ENCODE results near the gene NAALADL2.
"Not testable (repeated sequence)": the region's sequence is repeated elsewhere in the genome, so short reads cannot be mapped to it uniquely, and the experiment has no call there.

The NAALADL2 gene

DNA sequence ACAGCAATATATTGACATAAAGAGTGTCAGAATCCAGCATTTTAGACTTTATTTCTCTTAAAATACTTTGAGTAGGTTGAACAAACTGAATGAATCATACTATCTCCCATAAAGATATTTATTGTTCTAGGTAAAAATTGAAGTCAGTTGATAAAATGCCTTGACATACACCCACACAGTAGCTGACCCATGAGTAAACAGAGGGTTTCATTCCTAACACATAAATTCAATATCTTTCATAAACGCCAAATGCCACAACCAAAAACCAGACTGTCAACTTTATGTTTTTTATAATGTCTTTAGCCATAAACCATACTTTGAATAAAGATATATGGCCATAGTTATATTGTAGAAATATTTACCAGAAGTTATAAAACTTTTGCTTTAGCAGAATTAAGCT, 742.4 kb downstream of the NAALADL2 start:
- in situ Hi-C loops (cut with HindIII; ENCODE audit: low sequenced_read_pairs), result no loop called here
- DNase-seq (ENCODE audit: low read depth), result no peak
- TF ChIP-seq, protein P1, sequence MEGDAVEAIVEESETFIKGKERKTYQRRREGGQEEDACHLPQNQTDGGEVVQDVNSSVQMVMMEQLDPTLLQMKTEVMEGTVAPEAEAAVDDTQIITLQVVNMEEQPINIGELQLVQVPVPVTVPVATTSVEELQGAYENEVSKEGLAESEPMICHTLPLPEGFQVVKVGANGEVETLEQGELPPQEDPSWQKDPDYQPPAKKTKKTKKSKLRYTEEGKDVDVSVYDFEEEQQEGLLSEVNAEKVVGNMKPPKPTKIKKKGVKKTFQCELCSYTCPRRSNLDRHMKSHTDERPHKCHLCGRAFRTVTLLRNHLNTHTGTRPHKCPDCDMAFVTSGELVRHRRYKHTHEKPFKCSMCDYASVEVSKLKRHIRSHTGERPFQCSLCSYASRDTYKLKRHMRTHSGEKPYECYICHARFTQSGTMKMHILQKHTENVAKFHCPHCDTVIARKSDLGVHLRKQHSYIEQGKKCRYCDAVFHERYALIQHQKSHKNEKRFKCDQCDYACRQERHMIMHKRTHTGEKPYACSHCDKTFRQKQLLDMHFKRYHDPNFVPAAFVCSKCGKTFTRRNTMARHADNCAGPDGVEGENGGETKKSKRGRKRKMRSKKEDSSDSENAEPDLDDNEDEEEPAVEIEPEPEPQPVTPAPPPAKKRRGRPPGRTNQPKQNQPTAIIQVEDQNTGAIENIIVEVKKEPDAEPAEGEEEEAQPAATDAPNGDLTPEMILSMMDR (IDR thresholded peaks at IDR 0.05; ENCODE audit: low read depth, low read length, missing control alignments), result no peak
- H3K4me3 ChIP-seq (ENCODE audit: low read depth, low read length), result no peak overlapping the region

DNA sequence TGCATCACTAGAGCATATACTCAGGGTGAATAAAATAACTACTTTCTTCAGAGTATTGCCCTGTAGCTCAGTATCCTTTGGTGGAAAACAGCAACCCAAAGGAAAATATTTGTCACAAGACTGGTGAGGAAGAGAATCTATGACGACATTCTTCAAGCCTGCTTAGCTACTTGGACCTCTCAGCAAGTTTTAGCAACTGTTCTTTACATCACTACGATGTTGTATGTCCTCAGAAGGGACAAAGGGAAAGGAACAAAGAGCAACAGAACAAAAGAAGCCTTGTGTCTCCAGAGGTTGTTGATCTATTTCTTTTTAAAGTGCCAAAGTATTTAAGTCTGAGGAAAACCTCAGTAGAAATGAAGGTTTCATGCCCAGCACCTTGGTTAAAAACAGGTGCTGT, 746.7 kb downstream of the NAALADL2 start:
- no peak overlapping the region for H3K4me3 ChIP-seq (ENCODE audit: low read depth, low read length)
- TF ChIP-seq, protein P1 (IDR thresholded peaks at IDR 0.05; ENCODE audit: low read depth, low read length, missing control alignments), result no peak
- in situ Hi-C loops (cut with HindIII; ENCODE audit: low sequenced_read_pairs), result no loop called here
- no peak for DNase-seq (ENCODE audit: low read depth)

DNA sequence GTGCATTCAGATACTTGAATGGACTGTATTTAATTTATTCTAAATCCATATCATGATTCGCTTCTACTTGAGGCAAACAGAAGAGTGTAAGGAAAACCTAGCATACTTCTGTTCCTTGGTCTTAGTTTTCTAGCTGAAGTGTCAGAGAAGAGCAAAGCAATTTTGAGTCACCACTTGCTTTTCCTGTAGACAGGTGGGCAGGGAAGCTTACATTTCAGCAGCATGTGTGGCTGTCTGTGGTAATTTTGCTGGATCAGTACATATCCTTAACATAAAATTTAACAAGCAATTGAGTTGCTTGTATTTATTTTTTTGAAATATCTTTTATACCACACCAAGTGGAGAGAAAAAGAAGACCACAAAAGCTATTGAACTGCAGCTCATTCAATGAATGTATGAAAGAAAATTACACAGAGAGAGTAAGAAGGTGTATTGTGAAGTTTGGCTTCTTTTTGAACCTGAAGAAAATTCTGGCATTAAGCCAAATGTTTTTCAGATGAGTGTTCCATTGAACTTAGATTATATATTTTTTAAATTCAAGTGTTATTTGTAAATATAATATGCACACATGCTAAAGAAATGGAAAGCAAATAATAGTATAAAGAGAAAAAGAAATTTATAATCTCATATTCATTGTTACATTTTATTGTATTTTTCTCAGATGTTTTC, 747.6 kb downstream of the NAALADL2 start:
- TF ChIP-seq, protein P1 (IDR thresholded peaks at IDR 0.05; ENCODE audit: low read depth, low read length, missing control alignments), result no peak
- no peak for DNase-seq (ENCODE audit: low read depth)
- in situ Hi-C loops (cut with HindIII; ENCODE audit: low sequenced_read_pairs), result no loop called here
- no peak overlapping the region for H3K4me3 ChIP-seq (ENCODE audit: low read depth, low read length)

DNA sequence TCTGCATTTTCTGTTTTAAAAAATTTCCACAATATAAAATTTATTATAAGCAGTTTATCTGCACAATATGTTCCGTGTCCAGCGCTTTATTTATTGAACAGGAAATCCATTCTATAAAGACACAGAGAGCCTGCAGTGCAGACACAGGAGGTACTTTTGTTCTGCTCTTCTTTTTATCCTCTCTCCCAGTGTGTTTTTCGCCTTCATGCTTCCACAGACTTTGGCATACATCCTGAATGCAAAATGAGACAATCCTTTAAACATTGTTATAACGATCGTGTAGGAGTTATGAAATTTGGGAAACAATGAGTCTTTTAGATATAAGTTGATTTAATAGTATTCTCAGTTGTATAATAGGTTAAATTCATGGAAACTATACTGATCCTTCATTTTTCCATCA, 749.2 kb downstream of the NAALADL2 start:
- no peak overlapping the region for H3K4me3 ChIP-seq (ENCODE audit: low read depth, low read length)
- in situ Hi-C loops (cut with HindIII; ENCODE audit: low sequenced_read_pairs), result no loop called here
- DNase-seq (ENCODE audit: low read depth), result no peak
- TF ChIP-seq, protein P1 (IDR thresholded peaks at IDR 0.05; ENCODE audit: low read depth, low read length, missing control alignments), result no peak

DNA sequence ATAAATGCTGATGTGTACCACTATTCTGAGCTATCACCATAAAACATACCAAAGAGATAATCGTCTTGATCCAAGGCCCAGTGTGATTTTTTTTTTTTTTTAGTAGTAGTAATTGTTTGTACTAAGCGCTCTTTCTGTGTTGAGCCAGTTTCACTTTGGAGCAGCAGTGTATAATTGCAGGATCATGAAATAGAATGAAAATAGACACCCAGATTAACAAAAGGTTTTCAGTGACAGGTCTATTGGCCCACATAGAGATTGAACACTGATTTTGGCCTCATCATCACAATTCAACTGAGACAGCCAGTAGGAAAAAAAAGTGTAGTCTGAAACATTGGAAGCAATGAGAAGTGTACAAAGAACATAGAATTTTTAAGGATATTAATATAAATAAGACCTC, 749.8 kb downstream of the NAALADL2 start:
- no peak for DNase-seq (ENCODE audit: low read depth)
- no peak overlapping the region for H3K4me3 ChIP-seq (ENCODE audit: low read depth, low read length)
- TF ChIP-seq, protein P1 (IDR thresholded peaks at IDR 0.05; ENCODE audit: low read depth, low read length, missing control alignments), result no peak
- in situ Hi-C loops (cut with HindIII; ENCODE audit: low sequenced_read_pairs), result no loop called here

DNA sequence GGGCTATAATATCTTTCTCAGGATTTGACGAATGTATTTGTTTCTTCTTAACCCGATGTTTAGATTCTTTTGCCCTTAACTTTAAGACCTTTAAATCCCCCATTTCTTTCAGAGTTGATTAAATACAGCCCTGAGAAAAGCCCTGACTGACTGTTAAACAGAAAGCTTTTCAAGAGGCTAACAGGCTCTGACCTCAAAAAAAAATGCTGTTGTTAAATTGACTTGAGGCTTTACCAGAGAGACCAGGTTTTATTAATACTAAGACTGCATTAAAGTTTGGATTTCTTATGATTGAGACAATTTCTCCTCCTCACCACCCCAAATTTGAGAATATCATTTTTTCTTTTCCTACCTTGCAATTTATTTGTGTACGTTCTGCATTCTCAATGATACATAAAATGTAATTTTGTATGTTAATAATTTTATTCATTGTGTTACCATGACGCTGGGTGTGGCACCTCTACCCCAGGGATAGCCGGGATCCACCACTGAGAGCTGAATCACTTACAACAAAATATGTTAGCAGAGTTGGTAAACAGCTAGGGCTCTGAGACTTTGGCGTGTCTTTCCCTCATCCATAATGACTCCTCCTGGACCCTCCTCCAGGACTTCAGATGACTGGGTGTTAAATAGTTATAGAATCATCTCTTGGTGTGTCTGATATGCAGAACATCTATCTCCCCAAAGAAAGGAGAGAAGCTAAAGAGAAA, 753.5 kb downstream of the NAALADL2 start:
- TF ChIP-seq, protein P1 (IDR thresholded peaks at IDR 0.05; ENCODE audit: low read depth, low read length, missing control alignments), result no peak
- no peak overlapping the region for H3K4me3 ChIP-seq (ENCODE audit: low read depth, low read length)
- no peak for DNase-seq (ENCODE audit: low read depth)
- in situ Hi-C loops (cut with HindIII; ENCODE audit: low sequenced_read_pairs), result no loop called here

DNA sequence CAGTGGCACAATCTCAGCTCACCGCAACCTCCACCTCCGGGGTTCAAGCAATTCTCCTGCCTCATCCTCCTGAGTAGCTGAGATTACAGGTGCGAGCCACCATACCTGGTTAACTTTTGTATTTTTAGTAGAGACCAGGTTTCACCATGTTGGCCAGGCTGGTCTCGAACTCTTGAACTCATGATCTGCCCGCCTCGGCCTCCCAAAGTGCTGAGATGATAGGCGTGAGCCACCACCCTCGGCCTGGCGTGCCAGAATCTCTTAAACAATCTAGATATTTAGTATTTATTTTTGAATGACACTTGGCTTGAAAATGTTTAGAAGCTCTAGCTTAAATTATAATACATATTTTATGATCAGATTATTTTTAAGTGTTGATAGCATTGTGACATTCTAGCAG, 755.0 kb downstream of the NAALADL2 start:
- H3K4me3 ChIP-seq (ENCODE audit: low read depth, low read length); DNase-seq (ENCODE audit: low read depth); in situ Hi-C loops (cut with HindIII; ENCODE audit: low sequenced_read_pairs): not testable (repeated sequence)

Data from astrocyte of the cerebellum (primary cell).